Brain microvascular endothelial cell (primary cell): Measurements from ENCODE around the gene ZNF592.
A peak's percentile ranks its signal among the peaks of the same experiment; 100 is the strongest.

ENCODE experiments used
- DNase-seq: peaks from one replicate; pipeline ENCODE4 v3.0.0-alpha.2; 2020
- H3K27ac ChIP-seq: fragments of 250-450 bp; sonication (Bioruptor Pico); 2 replicates; pipeline ENCODE4 v1.5.1; 2020; ENCODE audit warnings: mild to moderate bottlenecking, moderate library complexity
- H3K27me3 ChIP-seq: fragments of 250-450 bp; sonication (Bioruptor Pico); replicated peaks from 2 replicates; pipeline ENCODE4 v1.5.1; 2020; ENCODE audit warnings: mild to moderate bottlenecking
- H3K36me3 ChIP-seq: fragments of 250-450 bp; sonication (Bioruptor Pico); replicated peaks from 2 replicates; pipeline ENCODE4 v1.5.1; 2020; ENCODE audit warnings: mild to moderate bottlenecking
- H3K4me3 ChIP-seq: 2 replicates; pipeline ENCODE4 v1.5.1; 2011; ENCODE audit warnings: low read depth, mild to moderate bottlenecking, control low read depth, low read length, moderate library complexity
- CTCF ChIP-seq: IDR thresholded peaks from 2 replicates; pipeline ENCODE4 v1.5.1; 2011; ENCODE audit warnings: low read depth, mild to moderate bottlenecking, moderate library complexity, low read length, control low read depth, inconsistent platforms; ENCODE audit errors: missing control alignments
- in situ Hi-C: cut with HindIII; loops from 2 replicates; pipeline ENCODE4 v1.10.0; 2017; ENCODE audit warnings: low sequenced_read_pairs, low pct_ligation_motif_present

ZNF592 gene

GRCh38 chr15:84813435-84813834 lies 65.0 kb downstream of the ZNF592 start:
- Histone ChIP-seq H3K27me3 (no peaks in the 10 kb centered on the region), H3K36me3 (no peaks in the 10 kb centered on the region), H3K27ac (no peak overlapping the region), H3K4me3 (no peak overlapping the region)
- TF ChIP-seq CTCF = no peak
- in situ Hi-C loops = no loop called here
- DNase-seq = no peak

- in situ Hi-C loops = no loop called here
- no peak for DNase-seq
- Histone ChIP-seq H3K36me3 (no peaks in the 10 kb centered on the region), H3K27ac (no peak overlapping the region), H3K27me3 (no peaks in the 10 kb centered on the region), H3K4me3 (no peak overlapping the region)
- TF ChIP-seq CTCF = no peak
Observed at GRCh38 chr15:84813931-84814330, 65.5 kb downstream of the ZNF592 start.

GRCh38 chr15:84814916-84815315 lies 66.5 kb downstream of the ZNF592 start:
- no peak overlapping the region for H3K4me3 ChIP-seq
- no peaks in the 10 kb centered on the region for H3K27me3 ChIP-seq
- in situ Hi-C loops = no loop called here
- H3K36me3 ChIP-seq = no peaks in the 10 kb centered on the region
- H3K27ac ChIP-seq = no peak overlapping the region
- no peak for TF ChIP-seq CTCF
- no peak for DNase-seq

GRCh38 chr15:84816694-84817465 lies 68.5 kb downstream of the ZNF592 start, which contains the start of gene ALPK3:
Gene ALPK3, plus strand, starts transcription at chr15:84817356. Its CDS starts 97 bp downstream, at chr15:84817453.
- Histone ChIP-seq H3K27me3 (no peaks in the 10 kb centered on the region), H3K27ac (peak within 1 kb of the TSS; percentile 65), H3K4me3 (peak within 1 kb of the TSS; percentile 49), H3K36me3 (no peaks in the 10 kb centered on the region)
- DNase-seq = no peak
- in situ Hi-C loops = no loop called here
- TF ChIP-seq CTCF = peak; percentile 14

- Histone ChIP-seq H3K27me3 (no peaks in the 10 kb centered on the region), H3K4me3 (peak overlapping the region; percentile 49), H3K27ac (peak overlapping the region; percentile 65), H3K36me3 (no peaks in the 10 kb centered on the region)
- in situ Hi-C loops = no loop called here
- no peak for DNase-seq
- peak; percentile 18 for TF ChIP-seq CTCF
Observed at GRCh38 chr15:84817466-84818081, 69.2 kb downstream of the ZNF592 start.
